Subcutaneous abdominal adipose tissue (tissue), 5 donors: ENCODE measurements around the gene IL20RB.
A peak's percentile ranks its signal among the peaks of the same experiment; 100 is the strongest.
"Not testable (repeated sequence)": the region's sequence is repeated elsewhere in the genome, so short reads cannot be mapped to it uniquely, and the experiment has no call there.

Source experiments
- H3K27ac ChIP-seq: one replicate; pipeline ENCODE4 v1.7.0; 2013; ENCODE audit warnings: low read depth, mild to moderate bottlenecking, inconsistent platforms, low read length, moderate library complexity
- H3K27me3 ChIP-seq, 5 donors: one replicate each; pipeline ENCODE4 v1.7.0; 2013; ENCODE audit warnings: low read length in 5 of 5, inconsistent platforms in 1 of 5; ENCODE audit not compliant: control insufficient read depth in 5 of 5, insufficient read depth in 4 of 5
- H3K36me3 ChIP-seq, 5 donors: one replicate each; pipeline ENCODE4 v1.7.0; 2013; ENCODE audit warnings: low read length in 5 of 5; ENCODE audit not compliant: control insufficient read depth in 5 of 5, insufficient read depth in 5 of 5
- H3K4me1 ChIP-seq, 5 donors: one replicate each; pipeline ENCODE4 v1.7.0; 2013; ENCODE audit warnings: low read length in 5 of 5, mild to moderate bottlenecking in 3 of 5, moderate library complexity in 1 of 5; ENCODE audit not compliant: control insufficient read depth in 5 of 5, insufficient read depth in 5 of 5
- H3K4me3 ChIP-seq, 5 donors: one replicate each; pipeline ENCODE4 v1.7.0; 2013; ENCODE audit warnings: low read length in 5 of 5, low read depth in 1 of 5
- H3K9ac ChIP-seq, 5 donors: one replicate each; pipeline ENCODE4 v1.7.0; 2013; ENCODE audit warnings: low read length in 5 of 5, mild to moderate bottlenecking in 4 of 5, moderate library complexity in 3 of 5
- H3K9me3 ChIP-seq, 5 donors: one replicate each; pipeline ENCODE4 v1.7.0; 2013; ENCODE audit warnings: low read length in 5 of 5; ENCODE audit not compliant: control insufficient read depth in 5 of 5
- donor health status: healthy.
- donor health status: healthy.
- donor health status: healthy.
- donor health status: healthy.
- donor health status: healthy.

The IL20RB gene

DNA sequence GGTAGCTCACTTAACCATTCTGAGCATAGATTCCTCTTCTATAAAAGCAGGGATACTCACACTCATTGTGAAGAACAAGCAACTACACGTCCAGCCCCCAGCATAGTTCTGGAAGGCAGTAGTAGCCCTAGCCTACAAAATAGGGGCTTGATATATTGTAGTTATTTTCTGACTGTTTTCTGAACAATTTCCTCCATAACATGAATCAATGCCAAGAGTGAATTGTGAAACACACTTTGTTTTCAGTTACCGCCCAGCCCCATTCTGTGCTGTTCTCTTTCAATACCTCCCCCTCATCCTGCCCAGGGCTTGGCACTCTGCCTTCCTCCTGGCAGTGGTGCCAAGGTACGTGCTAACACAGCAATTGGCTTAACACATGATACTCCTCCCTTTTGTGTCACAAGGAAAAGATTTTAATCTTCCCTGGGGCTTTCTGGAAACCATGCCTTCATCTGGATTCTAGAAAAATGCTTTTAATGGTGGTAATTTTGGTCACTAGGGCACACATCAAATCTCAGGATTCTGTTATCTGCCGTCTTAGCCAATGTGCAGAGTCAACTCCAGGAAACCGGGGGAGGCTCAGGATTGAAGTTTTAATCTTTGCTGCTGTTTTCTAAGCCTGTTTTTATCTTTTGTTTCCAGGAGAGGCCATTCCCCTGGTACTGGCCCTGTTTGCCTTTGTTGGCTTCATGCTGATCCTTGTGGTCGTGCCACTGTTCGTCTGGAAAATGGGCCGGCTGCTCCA is 37.2 kb downstream of the IL20RB start:
- Histone ChIP-seq H3K9me3 (no peaks in the 10 kb centered on the region), H3K4me1 (peaks cover 7 to 19% (median 15%) of the 10 kb centered on the region in 5 donors), H3K36me3 (no peaks in the 10 kb centered on the region), H3K9ac (peak overlapping the region in 1 of 5 donors; percentile 31), H3K4me3 (peak overlapping the region in 2 of 5 donors; percentile 11 to 14), H3K27ac (peak overlapping the region; percentile 93), H3K27me3 (no peaks in the 10 kb centered on the region)

DNA sequence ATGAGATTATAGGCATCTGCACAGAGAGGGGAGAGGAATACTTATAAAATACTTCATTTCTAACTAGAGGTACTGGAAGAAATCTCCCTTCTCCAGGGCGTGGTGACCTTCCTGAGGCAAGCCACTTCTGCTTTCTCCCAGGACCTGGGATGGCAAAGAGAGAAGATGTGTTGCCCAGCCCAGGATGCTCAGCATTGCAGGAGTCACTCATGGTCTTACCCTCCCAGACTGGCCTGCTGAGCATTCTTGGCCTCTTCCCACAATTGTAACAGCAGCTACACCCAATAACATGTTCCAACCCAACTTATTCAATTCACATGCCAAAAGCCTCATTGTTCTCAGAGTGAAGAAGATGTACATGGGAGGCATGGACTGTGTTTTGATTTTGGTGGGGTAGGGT is 37.9 kb downstream of the IL20RB start:
- Histone ChIP-seq H3K27ac (peak overlapping the region; percentile 93), H3K9me3 (no peaks in the 10 kb centered on the region), H3K4me3 (no peak overlapping the region), H3K36me3 (peaks cover 0 to under 1% (median 0%) of the 10 kb centered on the region in 5 donors), H3K9ac (no peak overlapping the region), H3K4me1 (peaks cover 7 to 19% (median 15%) of the 10 kb centered on the region in 5 donors), H3K27me3 (no peaks in the 10 kb centered on the region)

DNA sequence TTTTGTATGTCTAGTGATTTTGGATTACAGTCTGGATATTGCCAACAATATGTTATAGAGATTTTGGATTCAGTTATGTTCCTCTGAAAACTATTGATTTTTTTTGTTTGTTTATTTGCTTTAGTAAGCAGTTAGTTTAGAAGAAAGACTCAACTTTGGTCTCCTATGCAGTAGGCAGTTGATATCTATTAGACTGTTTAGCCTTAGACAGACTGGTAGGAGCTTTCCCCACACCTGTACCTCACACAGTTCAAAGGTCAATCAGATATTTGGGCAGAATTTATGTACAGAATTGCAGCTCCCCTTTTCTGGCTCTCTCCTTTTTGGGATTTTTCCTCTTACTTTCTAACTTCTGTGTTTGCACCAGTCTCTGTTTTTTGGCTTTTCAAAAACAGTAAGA is 42.3 kb downstream of the IL20RB start:
- H3K27me3 ChIP-seq: no peaks in the 10 kb centered on the region
- no peak overlapping the region for H3K9ac ChIP-seq

DNA sequence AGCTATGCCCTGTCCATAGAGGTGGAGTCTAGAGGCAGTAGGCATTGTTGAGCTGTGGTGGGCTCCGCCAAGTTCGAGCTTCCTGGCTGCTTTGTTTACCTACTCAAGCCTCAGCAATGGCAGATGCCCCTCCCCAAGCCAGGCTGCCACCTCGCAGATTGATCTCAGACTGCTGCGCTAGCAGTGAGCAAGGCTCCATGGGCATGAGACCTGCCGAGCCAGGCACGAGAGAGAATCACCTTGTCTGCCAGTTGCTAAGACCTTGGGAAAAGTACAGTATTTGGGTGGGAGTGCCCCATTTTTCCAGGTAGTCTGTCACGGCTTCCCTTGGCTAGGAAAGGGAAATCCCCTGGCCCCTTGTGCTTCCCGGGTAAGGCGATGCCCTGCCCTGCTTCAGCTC is 49.6 kb downstream of the IL20RB start:
- not testable (repeated sequence) for H3K27ac ChIP-seq, H3K9me3 ChIP-seq, H3K27me3 ChIP-seq, H3K36me3 ChIP-seq, H3K4me1 ChIP-seq, H3K9ac ChIP-seq, H3K4me3 ChIP-seq

More for the DNA sequence above, 42.3 kb downstream of the IL20RB start:
- peaks cover 0 to 6% (median 0%) of the 10 kb centered on the region in 5 donors for H3K36me3 ChIP-seq
- no peaks in the 10 kb centered on the region for H3K9me3 ChIP-seq
- no peak overlapping the region for H3K27ac ChIP-seq
- no peak overlapping the region for H3K4me3 ChIP-seq
- peaks cover 5 to 11% (median 8%) of the 10 kb centered on the region in 5 donors for H3K4me1 ChIP-seq

DNA sequence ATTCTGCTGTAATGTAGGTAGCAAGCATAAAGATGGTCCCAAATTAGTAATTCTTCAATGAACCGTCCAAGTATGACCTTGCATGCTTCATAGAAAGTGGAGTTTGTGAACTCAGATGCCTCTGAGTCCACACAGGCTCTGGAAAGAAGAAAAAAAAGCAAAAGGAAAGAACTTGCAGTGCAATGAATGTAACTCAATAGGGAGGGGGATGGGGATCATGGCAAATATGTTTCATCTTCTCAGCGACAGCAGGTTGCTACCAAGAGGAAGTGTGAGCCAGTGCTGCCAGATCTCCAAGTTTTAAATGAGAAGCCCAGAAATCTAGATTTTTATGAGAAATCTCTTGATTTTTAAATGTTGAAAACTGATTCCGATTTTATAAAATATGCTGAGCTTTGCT is 50.3 kb downstream of the IL20RB start:
- Histone ChIP-seq H3K9me3 (no peaks in the 10 kb centered on the region), H3K9ac (no peak overlapping the region), H3K36me3 (peaks cover 0 to 2% (median 0%) of the 10 kb centered on the region in 5 donors), H3K4me3 (no peak overlapping the region), H3K27ac (no peak overlapping the region), H3K4me1 (peaks cover 0 to 8% (median 6%) of the 10 kb centered on the region in 5 donors), H3K27me3 (no peaks in the 10 kb centered on the region)

DNA sequence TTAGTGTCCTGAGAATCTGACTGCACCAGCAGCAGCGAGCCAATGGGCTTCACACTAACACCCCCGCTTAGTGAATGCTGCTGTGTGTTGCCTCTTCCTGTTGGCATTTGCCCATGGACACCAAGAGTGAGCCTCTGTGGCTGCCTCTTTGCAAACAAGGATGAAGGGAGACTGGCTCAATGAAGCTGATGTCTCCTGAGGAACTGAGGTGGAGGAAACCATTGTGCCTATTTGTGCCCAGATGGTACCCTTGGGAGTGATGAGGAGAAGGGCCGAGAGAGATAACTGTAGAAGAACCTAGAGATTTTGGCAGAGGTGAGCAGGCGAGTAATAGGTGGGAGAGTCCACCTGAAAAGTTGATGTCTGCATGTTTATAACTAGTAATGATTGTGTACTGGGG is 51.2 kb downstream of the IL20RB start:
- no peak overlapping the region for H3K4me3 ChIP-seq
- no peaks in the 10 kb centered on the region for H3K9me3 ChIP-seq
- no peak overlapping the region for H3K27ac ChIP-seq
- H3K36me3 ChIP-seq: peaks cover 0 to 2% (median 0%) of the 10 kb centered on the region in 5 donors
- H3K9ac ChIP-seq: no peak overlapping the region
- H3K4me1 ChIP-seq: peaks cover 0 to 13% (median 9%) of the 10 kb centered on the region in 5 donors
- H3K27me3 ChIP-seq: no peaks in the 10 kb centered on the region

DNA sequence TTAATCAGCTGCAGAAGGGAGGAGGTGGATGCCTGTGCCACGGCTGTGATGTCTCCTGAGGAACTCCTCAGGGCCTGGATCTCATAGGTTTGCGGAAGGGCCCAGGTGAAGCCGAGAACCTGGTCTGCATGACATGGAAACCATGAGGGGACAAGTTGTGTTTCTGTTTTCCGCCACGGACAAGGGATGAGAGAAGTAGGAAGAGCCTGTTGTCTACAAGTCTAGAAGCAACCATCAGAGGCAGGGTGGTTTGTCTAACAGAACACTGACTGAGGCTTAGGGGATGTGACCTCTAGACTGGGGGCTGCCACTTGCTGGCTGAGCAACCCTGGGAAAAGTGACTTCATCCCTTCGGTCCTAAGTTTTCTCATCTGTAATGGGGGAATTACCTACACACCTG is 52.4 kb downstream of the IL20RB start:
- Histone ChIP-seq H3K9ac (no peak overlapping the region), H3K4me1 (peaks cover 2 to 20% (median 16%) of the 10 kb centered on the region in 5 donors), H3K27me3 (no peaks in the 10 kb centered on the region), H3K36me3 (peaks cover 0 to 2% (median 0%) of the 10 kb centered on the region in 5 donors), H3K27ac (no peak overlapping the region), H3K9me3 (no peaks in the 10 kb centered on the region), H3K4me3 (no peak overlapping the region)

DNA sequence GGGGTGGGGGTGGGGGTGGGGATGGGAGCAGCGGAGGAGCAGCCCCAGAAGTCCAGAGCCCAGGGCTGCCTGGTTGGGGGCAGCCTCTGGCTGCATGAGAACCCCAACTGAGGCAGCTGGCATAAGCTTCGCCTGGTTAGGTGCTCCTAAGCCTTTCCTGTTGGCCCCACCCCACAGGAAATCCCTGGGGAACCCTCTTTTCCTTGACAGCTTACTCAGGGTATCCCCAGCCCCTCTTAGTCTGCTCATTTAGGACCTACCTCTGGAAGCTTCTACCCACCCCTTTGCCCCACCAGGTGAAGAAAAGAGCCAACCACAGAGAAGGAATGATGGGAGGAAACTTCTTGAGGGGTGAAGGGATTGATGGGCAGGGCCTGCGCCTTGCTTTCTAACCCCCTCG is 53.4 kb downstream of the IL20RB start:
- Histone ChIP-seq H3K9ac (no peak overlapping the region), H3K36me3 (peaks cover 0 to 2% (median 0%) of the 10 kb centered on the region in 5 donors), H3K4me3 (no peak overlapping the region), H3K27me3 (no peaks in the 10 kb centered on the region), H3K9me3 (no peaks in the 10 kb centered on the region), H3K27ac (no peak overlapping the region), H3K4me1 (peaks cover 2 to 20% (median 16%) of the 10 kb centered on the region in 5 donors)

DNA sequence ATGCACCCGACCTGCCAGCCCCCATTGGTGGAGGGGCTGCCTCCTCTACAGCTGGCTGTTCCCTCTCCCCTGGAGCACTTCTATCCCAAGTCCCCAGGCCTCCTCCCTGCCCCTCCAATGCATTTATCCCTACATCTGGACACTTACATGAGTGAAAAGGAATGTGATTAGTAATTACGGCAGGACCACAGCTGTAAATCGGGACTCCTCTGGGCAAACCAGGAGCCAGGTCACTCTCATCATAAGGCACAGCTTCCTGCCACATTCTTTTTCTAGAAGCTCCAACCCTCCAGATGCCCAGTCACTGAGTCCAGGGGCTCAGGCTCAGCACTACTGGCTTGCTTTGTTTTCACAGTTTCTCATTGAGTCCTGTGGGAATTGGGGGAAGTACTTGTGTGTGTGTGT is 54.3 kb downstream of the IL20RB start:
- no peaks in the 10 kb centered on the region for H3K27me3 ChIP-seq
- H3K4me1 ChIP-seq: peaks cover 2 to 20% (median 16%) of the 10 kb centered on the region in 5 donors
- H3K9me3 ChIP-seq: no peaks in the 10 kb centered on the region
- H3K27ac ChIP-seq: no peak overlapping the region
- peaks cover 0 to 2% (median 0%) of the 10 kb centered on the region in 5 donors for H3K36me3 ChIP-seq
- no peak overlapping the region for H3K4me3 ChIP-seq
- H3K9ac ChIP-seq: peak overlapping the region in 2 of 5 donors; percentile 7 to 12

DNA sequence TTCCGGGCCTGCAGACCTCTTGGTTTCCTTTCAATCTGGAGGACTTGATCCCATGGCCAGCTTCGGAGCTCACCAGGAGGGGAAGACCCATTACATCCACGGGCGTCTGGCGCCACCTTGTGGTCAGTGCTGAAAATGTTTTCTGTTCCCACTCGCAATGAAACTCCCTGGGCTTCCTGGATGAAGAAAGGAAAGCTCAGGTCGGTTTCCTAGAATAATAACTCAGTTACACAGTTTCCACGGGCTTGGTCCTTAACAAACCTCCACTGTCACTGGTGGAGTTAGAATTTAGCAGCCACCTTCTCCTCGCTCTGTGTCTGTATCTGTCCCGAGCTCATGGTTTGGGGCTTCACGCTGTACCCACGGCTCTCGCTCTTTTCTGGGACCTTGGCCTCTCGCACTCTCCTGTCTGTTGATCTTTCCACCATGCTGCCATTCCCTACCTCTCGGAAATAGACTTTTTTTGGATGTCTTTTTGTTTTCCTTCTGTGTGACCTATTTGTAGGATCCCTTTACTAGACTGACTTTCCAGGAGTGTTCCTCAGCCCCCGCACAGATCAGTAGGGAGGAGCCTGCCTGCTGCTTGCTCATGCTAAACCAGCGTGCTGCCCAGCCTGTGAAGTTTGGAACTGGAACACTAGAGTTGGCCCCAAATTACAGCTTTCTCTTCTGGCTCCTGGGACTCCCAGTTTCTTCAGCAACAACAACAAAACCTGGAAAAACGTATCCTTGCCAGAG is 56.3 kb downstream of the IL20RB start:
- no peaks in the 10 kb centered on the region for H3K27me3 ChIP-seq
- peak overlapping the region; percentile 80 for H3K27ac ChIP-seq
- peak overlapping the region; percentile 64 to 86 (median 74) for H3K9ac ChIP-seq
- no peaks in the 10 kb centered on the region for H3K9me3 ChIP-seq
- peak overlapping the region; percentile 66 to 85 (median 75) for H3K4me3 ChIP-seq
- peaks cover 2 to 20% (median 16%) of the 10 kb centered on the region in 5 donors for H3K4me1 ChIP-seq
- H3K36me3 ChIP-seq: peaks cover 0 to 2% (median 0%) of the 10 kb centered on the region in 5 donors
